HCT116 (cell line): Measurements from ENCODE around the gene SLC26A5.

ENCODE experiments used
- RAD21 ChIP-seq: IDR thresholded peaks from 2 replicates; pipeline ENCODE4 v1.6.1; 2012; ENCODE audit warnings: low read depth, mild to moderate bottlenecking
- SP1 ChIP-seq: IDR thresholded peaks from 2 replicates; pipeline ENCODE4 v1.6.1; 2012; ENCODE audit warnings: low read depth
- SRF ChIP-seq: IDR thresholded peaks from 2 replicates; pipeline ENCODE4 v1.6.1; 2012; ENCODE audit warnings: low read depth

GRCh38 chr7:103437623-103438022 is 8.4 kb downstream of the SLC26A5 start:
- TF ChIP-seq SRF = no peak
- no peak for TF ChIP-seq SP1
- no peak for TF ChIP-seq RAD21
